Sciatic nerve (tissue), 2 donors: ENCODE data around the gene NF1. TPM values are rescaled to one million over a fixed set of nuclear protein-coding genes. Genes with fewer than 3 reads are reported as not detected.

Source experiments
- ATAC-seq: fragments of 200-7000 bp; cut with Tn5 transposase; one replicate; pipeline ENCODE4 v1.9.1; 2020; ENCODE audit warnings: mild to moderate bottlenecking, moderate library complexity
- DNase-seq: peaks from one replicate; pipeline ENCODE4 v3.0.0-alpha.2; 2020; ENCODE audit warnings: low spot score
- intact Hi-C: fragments of 100-400 bp; cut with DNase I; formaldehyde crosslinking; loops from one replicate; pipeline ENCODE4 v1.14.2; 2022
- total RNA-seq: library from RNA; stranded (reverse); fragmentation: NEBNext Ultra II Directional; extraction: Animal tissue kit (Norgen Biotek cat#: 25700); gene quantifications from one replicate; pipeline ENCODE4 v1.2.1, GENCODE V29; 2021
- donor health status: DM: no; HTN: no; CAD: no.
- donor health status: DM: no; HTN: no; CAD: no.

The NF1 gene
- total RNA-seq, 1 donor from 2014 or later: 106 TPM

DNA sequence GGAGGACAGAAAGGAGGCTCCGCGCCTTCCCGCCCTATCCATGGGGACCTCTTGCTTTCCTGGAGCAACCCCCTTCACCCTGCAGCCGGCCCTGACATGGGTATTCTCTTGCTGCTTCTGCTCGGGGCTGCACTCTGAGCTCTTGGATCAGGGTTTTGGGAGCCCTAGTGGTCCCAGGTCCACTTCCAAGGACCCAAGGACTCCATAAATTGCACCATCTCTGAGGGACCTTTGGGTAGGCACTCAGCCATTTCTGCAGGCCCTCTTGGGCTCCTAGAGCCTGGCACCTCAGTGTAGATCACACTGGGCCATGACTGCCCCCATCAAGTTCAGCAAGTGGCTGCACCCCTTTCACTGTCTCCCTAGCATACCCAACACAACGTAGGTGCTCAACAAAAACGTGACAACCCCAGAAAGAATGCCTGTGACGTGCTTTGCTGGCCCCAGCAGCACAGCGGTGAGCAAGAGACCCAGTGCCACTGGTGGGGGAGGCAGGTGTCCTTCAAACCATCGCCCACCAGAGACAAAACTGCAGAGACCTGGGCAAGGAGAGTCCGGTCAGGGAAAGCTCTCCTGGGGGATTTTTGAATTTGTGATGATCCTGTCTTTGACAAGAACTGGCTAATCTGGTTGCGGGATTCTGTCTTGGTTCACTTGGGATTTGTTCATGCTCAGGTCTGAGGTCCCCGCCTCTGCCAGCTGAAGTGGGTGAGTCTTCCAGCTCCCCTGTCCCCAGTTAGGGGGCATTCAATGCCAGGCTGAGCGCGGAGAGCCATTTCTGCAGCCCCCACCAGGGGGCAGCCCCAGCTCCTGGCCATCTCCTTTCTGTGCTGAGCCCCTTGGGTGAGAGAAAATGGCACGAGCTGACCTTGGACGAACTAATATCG, 294.2 kb downstream of the NF1 start:
- DNase-seq (no peak), ATAC-seq (peak; percentile 70)
- intact Hi-C loops: no loop called here

DNA sequence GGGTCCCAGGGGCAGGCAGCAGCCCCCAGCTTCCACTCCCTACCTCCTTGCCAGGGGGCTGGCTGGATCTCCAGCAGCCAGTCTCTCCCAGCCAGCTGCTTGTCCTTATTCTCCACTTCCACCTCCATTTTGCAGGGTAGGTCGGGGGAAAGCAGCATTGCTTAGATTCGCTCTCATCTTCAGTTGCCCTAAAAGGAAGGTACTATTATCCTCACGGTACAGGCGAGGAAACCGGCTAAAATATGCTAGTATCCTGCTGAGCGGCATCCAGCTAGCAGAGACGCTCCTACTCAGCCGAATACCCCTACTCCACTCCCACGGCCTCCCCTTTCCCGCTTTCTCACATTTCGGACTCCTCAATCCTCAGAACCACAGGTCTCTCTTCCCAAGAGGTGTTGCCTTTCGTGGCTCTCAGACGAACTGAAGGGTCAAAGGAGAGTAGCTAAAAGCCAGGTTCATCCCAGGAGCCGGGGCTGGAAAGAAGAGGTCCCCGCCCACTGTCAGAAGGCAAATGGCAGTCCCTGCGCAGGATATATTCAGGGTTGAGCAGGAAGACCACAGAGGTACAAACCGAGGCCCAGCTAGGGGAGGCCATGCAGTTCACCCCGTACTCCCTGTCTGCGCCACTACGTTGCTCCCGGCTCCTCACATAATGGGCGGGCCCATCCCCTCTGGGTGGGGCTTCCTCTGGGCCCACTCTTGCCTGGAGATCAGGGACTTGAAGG, 295.0 kb downstream of the NF1 start:
- ATAC-seq (no peak), DNase-seq (no peak)
- intact Hi-C loops: no loop called here

DNA sequence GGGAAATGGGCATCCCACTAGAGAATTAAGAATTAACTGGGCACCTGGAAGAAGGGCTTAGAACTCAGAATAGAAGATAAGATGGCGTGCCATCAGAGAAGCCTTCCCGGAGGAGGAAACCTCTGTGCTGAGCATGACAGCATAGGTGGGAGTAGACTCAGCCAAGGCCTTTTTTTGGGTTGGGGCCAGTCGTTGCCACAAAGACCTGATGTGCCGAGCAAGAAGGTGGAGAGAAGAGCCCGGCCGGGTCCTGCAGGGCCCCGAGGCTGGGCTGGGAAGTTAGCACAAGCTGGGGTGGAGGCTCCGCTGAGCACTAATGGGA, 295.6 kb downstream of the NF1 start:
- DNase-seq (no peak), ATAC-seq (peak; percentile 19)
- intact Hi-C loops: no loop called here

DNA sequence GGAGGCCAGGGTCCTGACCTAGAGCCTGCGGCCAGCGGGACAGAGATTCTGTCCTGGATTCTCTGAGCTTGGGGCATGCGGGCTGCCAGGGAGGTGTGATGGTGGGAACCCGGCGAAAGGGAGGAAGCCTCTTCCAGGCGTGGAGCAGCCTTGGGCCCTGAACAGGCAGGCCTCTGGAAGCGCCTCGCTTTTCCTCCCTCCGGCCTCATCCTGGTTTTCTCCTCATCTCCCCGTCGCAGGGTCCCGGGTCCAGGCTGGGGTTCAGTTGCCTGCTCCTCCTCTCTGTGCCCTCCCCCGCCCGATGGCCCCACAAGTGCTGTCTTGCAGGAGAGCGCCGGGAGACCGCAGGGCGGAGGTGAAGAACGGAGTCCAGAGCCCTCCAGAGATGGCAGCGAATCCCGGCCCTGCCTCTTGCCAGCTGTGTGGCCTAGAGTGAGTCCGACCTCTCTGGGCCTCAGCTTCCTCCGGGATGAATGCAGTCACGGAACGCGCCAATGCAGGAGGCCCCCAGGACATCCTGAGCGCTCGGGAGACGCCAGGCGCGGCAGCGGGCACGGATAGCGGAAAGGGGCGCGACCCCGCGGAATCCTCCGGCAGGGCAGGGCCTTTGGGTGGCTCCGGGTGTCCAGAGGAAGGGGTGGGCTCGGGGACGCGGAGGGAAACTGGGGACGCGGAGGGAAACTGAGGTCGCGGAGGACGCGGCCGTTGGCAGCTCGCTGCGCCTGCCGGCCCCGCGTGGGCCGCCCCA, 296.1 kb downstream of the NF1 start:
- no peak for ATAC-seq
- intact Hi-C loops: no loop called here
- no peak for DNase-seq

DNA sequence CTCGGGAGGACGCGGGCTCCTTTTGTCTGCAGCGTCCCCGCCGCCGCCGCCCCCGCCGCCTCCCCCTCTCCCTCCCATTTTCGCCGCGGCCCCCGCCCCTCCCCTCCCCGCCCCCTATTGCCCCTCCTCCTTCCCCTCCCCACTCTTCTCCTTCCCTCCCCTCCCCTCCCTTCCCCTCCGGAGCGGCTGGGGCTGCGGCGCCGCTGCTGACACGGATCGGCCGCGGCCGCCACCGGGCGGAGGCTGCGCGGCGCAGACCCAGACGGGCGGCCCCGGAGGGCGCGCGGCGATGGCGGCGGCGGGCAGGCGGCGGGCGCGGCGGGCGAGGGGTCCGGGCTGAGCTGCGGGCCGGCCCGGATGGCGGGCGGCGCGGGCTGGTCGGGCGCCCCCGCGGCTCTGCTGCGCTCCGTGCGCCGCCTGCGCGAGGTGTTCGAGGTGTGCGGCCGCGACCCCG, 296.7 kb downstream of the NF1 start, which contains the start of gene RAB11FIP4:
TSS of gene RAB11FIP4 (plus strand) at position 180 of the 454 bp plus-strand sequence. CDS start at position 358, 178 bp downstream.
- DNase-seq: no peak
- intact Hi-C loops: no loop called here
- no peak for ATAC-seq

DNA sequence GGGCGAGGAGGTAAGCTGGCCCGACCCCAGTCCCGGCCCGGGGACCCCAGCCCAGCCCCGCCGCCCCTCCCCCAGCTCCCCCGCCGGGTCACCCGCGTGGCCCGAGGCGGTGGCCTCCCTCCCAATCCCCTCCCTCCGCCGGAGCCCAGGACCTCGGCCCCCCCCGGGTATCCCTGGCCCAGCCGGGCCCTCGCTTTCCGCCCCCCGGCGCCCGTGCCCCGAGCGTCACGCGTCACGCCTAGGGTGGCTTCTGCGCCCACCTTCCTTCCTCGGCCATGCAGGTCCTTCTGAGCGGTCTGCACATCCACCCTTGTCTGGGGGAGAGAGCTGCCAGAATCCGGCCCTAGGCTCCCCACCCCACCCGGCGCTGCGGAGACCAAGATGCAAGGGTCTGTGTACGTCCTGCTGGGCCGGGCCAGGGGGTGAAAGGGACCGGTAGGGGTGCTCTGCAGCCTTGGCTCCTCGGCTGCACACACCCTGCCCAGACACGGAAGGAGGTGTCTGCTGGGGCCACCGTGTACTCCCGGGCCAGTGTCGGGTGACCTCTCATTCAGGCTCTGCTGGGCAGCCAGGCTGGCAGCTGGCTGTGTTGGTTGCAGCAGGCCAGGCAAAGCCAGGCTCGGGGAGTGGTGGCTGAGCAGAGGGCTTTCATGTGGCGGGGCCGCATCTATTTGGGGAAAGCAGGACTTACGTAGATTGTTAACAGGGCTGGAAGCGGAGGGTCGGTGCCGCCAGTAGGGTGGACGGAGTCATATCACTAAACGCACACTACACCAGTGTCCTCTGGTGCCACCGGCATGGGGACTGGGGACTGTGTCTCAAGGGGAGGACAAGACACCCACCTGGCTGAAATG, 297.5 kb downstream of the NF1 start:
- intact Hi-C loops: no loop called here
- no peak for DNase-seq
- no peak for ATAC-seq

DNA sequence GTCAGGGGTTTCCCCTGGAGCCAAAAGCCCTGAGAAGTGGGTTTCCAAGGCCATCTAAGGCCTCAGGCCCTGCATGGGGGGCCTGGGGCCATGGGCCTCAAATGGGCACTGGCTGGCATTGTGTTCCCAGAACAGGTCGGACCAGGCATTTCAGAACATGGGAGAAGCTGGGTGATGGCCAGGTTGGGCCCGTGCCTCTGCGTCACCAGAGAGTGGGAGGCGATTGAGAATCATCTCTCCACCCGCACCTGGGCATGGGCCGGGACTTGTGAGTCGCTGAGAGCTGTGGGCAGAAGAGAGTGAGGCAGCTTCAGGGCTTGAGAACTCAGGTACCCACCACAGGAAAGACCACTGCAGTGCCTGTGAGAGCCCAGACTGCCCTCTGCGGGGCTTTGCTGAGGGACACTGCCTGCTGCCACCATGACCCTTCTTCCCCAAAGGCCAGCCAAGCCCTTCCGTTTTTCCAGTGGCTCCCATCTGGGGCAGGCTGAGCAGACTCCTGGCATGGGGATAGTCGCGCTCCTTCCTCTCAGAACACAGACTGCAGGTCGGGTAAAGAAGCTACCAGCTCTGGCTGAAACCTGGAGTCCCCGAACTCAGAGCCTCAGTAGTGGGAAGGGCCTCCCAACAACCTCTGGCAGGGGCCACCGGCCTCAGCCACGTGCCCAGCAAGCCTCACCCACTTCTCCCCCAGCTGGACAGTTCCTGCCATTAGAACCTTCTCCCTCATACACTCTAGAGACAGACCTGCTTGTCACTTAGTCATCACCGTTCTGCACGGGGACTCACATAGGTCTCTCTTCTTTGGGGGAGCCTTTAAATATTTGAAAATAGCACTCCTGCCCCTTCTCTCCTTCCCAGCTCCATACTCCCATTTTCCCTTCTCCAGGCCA, 298.3 kb downstream of the NF1 start:
- intact Hi-C loops: no loop called here
- DNase-seq: no peak
- ATAC-seq: no peak

DNA sequence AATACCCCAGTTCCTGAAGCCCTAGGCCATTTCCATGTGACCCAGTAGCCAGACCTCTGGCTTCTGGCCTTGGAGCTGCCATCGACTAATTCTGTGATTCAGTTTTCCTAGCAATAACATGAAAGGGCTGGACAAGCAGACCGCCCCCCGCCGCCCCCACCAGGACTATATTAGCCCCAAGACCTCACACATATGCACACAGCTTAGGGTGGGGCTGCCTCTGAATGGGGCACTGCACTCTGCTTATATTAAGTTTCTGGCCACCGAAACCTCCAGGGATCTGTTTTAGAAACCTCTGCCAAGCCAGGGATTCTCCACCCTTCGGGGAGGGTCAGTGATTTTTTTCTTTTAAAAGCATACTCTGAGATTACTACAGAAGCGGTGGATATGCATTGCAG, 299.0 kb downstream of the NF1 start:
- ATAC-seq (no peak), DNase-seq (no peak)
- intact Hi-C loops: no loop called here

DNA sequence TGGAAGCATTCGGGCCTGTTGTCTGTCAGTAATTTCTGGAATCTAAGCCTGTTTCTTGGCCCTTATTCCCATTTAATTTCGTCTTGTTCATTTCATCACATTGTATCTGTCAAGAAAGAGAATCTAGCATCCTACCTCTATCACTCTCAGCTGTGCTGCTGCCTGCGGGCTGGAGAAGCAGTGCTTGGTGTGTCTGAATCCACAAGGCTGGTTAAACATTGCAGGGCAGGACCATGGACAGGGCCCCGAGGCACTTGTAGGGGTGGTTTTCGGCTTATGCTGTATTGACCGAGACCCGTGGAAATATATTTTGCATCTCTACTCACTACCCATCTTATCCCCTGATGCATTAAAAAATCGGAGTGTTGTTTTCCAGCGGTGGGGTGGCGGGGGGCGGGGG, 299.8 kb downstream of the NF1 start:
- peak; percentile 87 for DNase-seq
- intact Hi-C loops: no loop called here
- ATAC-seq: peak; percentile 71

DNA sequence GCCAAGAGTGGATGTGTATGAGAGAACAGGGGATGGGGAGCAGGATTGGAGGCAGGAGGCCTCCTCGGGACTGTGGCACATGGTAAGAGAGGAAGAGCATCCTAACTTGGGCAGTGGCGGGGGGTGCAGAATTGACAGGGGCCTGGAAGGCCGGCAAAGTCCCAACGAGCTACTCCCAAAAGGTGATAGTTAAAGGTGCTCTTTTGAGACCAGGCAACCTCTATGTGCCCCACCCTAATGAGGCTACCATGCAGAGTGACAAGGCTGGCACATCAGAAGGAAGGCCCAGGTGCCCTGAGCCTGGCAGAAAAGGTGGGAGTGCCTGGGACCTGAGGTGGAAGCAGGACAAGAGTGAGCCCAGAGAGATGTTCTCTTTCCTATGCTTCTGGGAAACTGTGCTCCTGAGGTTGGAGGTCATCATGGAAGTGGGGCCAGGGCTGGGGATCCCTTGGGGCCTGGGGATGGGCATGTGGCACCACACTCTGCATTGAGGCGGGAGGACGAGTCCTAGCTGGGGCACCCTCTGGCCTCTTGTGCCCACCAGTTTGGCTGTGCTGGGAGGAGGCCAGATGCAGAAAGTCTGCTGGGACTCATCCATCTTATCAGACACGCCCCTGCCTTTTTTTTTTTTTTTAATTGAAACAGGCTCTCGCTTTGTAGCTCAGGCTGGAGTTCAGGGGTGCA, 302.6 kb downstream of the NF1 start:
- intact Hi-C loops: no loop called here
- DNase-seq (no peak), ATAC-seq (no peak)

DNA sequence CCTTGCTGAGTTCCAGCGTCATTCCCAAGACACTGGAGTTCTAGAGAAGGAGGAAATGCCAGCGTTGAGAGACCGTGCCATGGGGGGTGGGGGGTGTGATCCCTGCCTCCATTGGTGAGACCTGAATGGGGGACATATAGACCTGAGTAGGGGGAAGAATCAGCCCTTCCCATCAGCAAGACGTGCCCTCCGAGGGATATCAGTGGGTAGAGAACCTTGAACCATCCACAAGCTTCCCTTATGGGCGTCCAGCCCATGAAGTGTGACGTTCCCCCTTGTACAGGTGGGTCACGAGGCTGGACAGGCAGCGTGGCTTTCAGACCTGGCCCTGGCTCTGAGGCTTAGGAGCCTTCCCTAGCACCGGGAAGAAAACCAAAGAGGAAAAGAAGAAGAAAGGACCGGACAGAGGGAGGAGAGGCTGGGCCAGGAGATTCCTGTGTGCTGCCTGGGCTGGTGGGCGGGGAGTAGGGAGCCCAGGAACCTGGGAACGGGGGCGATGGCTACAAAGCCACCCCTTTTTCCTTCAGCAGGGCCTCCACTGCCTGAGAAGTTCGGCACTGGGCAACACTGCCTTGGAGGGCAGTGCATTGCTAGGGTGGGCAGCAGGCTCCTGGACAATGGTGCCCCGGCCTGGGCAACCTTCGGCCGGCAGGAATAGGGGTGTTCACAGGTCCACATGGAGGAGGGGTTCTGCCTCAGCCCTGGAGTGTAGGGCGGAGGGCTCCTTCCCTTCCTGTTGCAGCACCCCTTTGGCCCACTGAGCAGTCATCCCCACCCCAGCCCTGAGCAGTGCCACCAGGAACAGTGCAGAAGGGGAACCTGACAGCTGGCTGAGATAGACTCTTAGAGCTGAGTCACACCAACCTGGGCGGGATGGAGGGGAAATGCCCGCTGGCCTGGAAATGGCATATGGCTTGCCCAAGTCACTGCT, 303.9 kb downstream of the NF1 start:
- DNase-seq (no peak), ATAC-seq (no peak)
- intact Hi-C loops: no loop called here

DNA sequence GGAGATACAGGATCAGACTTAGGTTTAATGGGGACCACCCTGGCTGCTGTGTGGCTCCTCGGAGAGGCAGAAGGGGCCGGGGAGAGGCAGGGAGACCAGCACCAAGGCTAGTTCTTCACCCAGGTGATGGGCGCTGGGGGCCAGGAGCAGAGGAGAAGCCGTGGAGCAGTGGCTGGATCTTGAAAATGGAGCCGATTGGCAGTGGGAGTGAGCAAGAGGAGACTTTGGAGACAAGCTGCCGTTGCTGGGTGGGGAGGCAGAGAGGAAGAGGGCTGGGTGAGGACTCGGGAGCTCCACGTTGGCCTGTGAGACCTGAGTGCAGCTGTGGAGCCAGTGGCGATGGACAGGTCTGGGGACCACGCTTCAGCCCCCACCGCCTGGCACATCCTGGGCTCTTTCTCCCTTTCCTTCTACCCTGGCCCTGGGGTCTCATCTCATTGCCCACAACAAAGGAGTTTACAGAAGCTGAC, 305.7 kb downstream of the NF1 start:
- DNase-seq (no peak), ATAC-seq (no peak)
- intact Hi-C loops: no loop called here

DNA sequence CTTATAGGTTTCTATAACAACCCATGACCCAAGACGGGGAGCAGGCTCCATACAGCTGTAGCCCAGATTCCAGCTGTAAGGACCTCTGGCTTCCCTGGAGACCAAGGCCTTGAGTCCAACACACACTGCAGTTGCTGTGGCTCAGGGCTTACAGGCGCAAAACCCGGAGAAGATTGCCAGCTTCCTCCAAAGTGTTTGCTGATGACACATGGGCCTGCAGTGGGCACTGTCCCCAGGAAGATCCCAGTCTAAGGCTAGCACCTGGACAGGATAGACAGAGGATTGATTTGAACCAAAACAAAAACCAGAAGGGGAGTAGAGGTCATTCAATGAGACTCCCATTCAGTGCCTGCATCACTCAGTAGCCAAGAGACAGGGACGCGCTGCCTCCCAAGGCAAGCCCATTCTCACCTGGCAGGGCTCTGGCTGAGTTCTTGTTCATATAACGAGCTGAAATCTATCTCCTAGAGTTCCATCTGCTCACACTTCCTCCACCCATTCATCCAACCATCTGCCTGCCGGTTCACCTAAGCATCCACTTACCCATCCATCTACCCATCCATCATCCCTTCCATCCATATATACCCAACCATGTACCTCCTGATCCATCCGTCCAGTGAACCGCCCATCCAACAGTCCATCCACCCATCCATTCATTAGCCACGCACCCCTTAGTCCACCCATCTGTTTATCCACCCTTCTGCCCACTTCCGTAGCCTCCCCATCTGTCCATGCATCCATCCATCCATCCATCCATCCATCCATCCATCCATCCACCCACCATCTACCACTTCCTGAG, 306.9 kb downstream of the NF1 start:
- DNase-seq (no peak), ATAC-seq (no peak)
- intact Hi-C loops: no loop called here

DNA sequence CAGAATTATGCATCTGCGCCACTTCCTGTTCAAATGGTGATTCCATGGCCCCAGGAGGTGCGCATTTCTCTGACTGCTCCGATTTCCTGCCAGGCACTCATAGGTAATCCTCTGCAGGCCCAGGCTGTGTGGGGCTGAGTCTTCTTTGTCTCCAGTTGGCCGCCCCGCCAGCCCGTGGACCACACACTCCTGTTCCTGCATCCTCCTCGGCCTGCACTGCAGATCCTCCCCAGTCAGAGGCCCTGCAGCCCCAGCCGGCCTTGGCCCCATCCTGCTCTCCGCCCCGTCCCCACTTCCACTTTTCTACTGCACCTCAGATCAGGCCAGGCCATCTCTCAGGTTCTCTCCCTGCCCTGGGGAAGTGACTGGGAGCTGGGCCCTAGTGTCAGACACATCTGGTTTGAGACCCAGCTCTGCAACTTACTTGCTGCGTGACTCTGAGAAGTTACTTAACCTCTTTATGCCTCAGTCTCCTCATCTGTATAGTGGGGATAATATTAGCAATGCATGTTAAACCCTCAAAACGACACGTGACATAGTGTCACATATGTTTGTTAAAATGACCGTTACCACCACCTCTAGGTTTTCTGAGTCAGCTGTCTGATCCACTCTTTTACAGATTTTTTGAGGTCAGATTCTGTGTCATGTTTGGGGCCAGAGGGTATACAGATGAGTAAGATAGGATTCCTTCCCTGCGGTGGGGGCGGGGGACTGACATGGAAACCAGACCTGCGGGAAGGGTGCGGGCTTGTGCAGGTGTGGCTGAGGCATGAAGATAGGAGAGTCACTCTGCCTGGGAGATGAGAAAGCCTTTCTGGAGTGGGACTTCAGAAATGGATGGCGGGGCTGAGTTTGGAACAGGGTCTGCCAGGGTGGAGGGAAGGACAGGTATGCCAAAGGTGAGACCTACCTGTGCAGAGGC, 309.5 kb downstream of the NF1 start:
- intact Hi-C loops: no loop called here
- peak; percentile 51 for DNase-seq
- ATAC-seq: no peak
